Measurements from ENCODE around the gene ATP5PO. TPM values are rescaled to one million over a fixed set of nuclear protein-coding genes. Genes with fewer than 3 reads are reported as not detected.
"Not testable (repeated sequence)": the region's sequence is repeated elsewhere in the genome, so short reads cannot be mapped to it uniquely, and the experiment has no call there.

ATP5PO gene
- total RNA-seq, 1 donor from 2014 or later = 218 TPM

GRCh38 chr21:33870768-33871167 is 44.8 kb downstream of the ATP5PO start:
- H3K9me3 Mint-ChIP-seq (ENCODE audit: unreplicated experiment) = no peaks in the 10 kb centered on the region
- H3K27ac Mint-ChIP-seq (ENCODE audit: unreplicated experiment) = no peak overlapping the region
- no peak for DNase-seq (ENCODE audit: low spot score)
- no peak for TF ChIP-seq CTCF (IDR thresholded peaks at IDR 0.05; ENCODE audit: unreplicated experiment)
- H3K4me3 Mint-ChIP-seq (ENCODE audit: unreplicated experiment) = no peak overlapping the region
- peaks cover 11% of the 10 kb centered on the region for H3K4me1 Mint-ChIP-seq (ENCODE audit: unreplicated experiment)
- peaks cover 12% of the 10 kb centered on the region for H3K36me3 Mint-ChIP-seq (ENCODE audit: low read depth, unreplicated experiment)
- peaks cover 1% of the 10 kb centered on the region for H3K27me3 Mint-ChIP-seq (ENCODE audit: unreplicated experiment)

- peaks cover 10% of the 10 kb centered on the region for H3K36me3 Mint-ChIP-seq (ENCODE audit: low read depth, unreplicated experiment)
- no peak for TF ChIP-seq CTCF (IDR thresholded peaks at IDR 0.05; ENCODE audit: unreplicated experiment)
- H3K27me3 Mint-ChIP-seq (ENCODE audit: unreplicated experiment) = peaks cover 1% of the 10 kb centered on the region
- no peak overlapping the region for H3K4me3 Mint-ChIP-seq (ENCODE audit: unreplicated experiment)
- no peaks in the 10 kb centered on the region for H3K9me3 Mint-ChIP-seq (ENCODE audit: unreplicated experiment)
- peaks cover 11% of the 10 kb centered on the region for H3K4me1 Mint-ChIP-seq (ENCODE audit: unreplicated experiment)
- no peak overlapping the region for H3K27ac Mint-ChIP-seq (ENCODE audit: unreplicated experiment)
- DNase-seq (ENCODE audit: low spot score) = no peak
Measured at GRCh38 chr21:33869873-33870272, 45.7 kb downstream of the ATP5PO start.

GRCh38 chr21:33867868-33868267 is 47.7 kb downstream of the ATP5PO start:
- H3K4me1 Mint-ChIP-seq (ENCODE audit: unreplicated experiment) = peaks cover 11% of the 10 kb centered on the region
- H3K36me3 Mint-ChIP-seq (ENCODE audit: low read depth, unreplicated experiment) = peaks cover 10% of the 10 kb centered on the region
- H3K27me3 Mint-ChIP-seq (ENCODE audit: unreplicated experiment); H3K27ac Mint-ChIP-seq (ENCODE audit: unreplicated experiment); H3K9me3 Mint-ChIP-seq (ENCODE audit: unreplicated experiment); DNase-seq (ENCODE audit: low spot score); H3K4me3 Mint-ChIP-seq (ENCODE audit: unreplicated experiment): not testable (repeated sequence)

GRCh38 chr21:33866826-33867225 is 48.8 kb downstream of the ATP5PO start:
- H3K27me3 Mint-ChIP-seq (ENCODE audit: unreplicated experiment) = peaks cover 1% of the 10 kb centered on the region
- TF ChIP-seq CTCF (IDR thresholded peaks at IDR 0.05; ENCODE audit: unreplicated experiment) = no peak
- H3K4me1 Mint-ChIP-seq (ENCODE audit: unreplicated experiment) = peaks cover 11% of the 10 kb centered on the region
- H3K27ac Mint-ChIP-seq (ENCODE audit: unreplicated experiment) = no peak overlapping the region
- DNase-seq (ENCODE audit: low spot score) = no peak
- H3K9me3 Mint-ChIP-seq (ENCODE audit: unreplicated experiment) = no peaks in the 10 kb centered on the region
- H3K36me3 Mint-ChIP-seq (ENCODE audit: low read depth, unreplicated experiment) = peaks cover 10% of the 10 kb centered on the region
- H3K4me3 Mint-ChIP-seq (ENCODE audit: unreplicated experiment) = no peak overlapping the region

- Mint-ChIP-seq H3K4me3 (ENCODE audit: unreplicated experiment) (no peak overlapping the region), H3K36me3 (ENCODE audit: low read depth, unreplicated experiment) (peaks cover 10% of the 10 kb centered on the region), H3K4me1 (ENCODE audit: unreplicated experiment) (peaks cover 11% of the 10 kb centered on the region), H3K27ac (ENCODE audit: unreplicated experiment) (no peak overlapping the region), H3K27me3 (ENCODE audit: unreplicated experiment) (peaks cover 1% of the 10 kb centered on the region), H3K9me3 (ENCODE audit: unreplicated experiment) (no peaks in the 10 kb centered on the region)
- DNase-seq (ENCODE audit: low spot score) = no peak
- no peak for TF ChIP-seq CTCF (IDR thresholded peaks at IDR 0.05; ENCODE audit: unreplicated experiment)
Measured at GRCh38 chr21:33865996-33866575, 49.5 kb downstream of the ATP5PO start.
